ENCODE data around the gene NFKBIE. TPM values are rescaled to one million over a fixed set of nuclear protein-coding genes. Genes with fewer than 3 reads are reported as not detected.

NFKBIE gene
- total and polyA plus RNA-seq, 2 of the 13 experiments (the other 11 are each of a cell fraction or from before 2014, with no cell fraction given), result 6.7 to 14.5 TPM

DNA sequence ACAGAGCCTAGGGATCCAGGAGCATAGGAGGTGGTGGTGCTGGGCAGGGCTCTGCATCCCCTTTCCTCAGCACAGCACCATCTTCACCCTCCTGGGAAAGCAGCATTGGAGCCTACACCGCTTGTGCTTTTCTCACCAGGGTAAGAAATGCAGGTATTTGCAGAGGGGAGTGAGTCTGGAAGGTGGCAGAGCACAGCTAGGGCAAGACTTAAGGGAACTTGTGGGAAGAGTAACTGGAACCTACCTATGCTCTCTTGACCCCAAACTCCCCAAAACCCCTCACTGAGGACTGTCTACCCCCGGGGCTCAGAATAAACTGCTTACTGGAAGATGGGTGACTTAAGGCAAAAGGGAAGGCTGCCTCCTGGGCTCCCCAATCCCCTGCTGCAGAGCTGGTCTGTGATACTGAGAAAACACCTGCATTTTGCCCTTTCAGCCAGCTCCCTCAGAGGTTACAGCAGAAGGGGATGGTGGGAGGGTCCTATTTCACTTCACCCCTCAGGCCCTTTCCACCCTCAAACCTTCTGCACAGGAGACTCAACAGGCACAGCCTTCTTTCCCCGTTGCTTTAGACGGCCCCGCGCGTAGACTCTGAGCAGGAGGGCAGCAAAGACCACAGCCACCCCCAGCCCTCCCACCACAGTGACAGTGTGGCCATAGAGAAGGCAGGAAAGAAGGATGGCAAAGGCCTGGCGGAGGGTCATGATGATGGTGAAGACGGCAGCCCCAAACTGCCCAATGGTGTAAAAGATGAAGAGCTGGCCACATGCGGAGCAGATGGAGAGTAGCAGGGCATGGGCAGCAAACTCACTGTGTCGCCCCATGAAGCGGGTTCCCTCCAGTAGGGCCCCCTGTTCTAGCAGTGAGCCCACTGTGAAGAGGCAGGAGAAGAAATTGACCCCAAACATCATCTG is 10.9 kb downstream of the NFKBIE start (continued):
- TF ChIP-seq, protein P1, sequence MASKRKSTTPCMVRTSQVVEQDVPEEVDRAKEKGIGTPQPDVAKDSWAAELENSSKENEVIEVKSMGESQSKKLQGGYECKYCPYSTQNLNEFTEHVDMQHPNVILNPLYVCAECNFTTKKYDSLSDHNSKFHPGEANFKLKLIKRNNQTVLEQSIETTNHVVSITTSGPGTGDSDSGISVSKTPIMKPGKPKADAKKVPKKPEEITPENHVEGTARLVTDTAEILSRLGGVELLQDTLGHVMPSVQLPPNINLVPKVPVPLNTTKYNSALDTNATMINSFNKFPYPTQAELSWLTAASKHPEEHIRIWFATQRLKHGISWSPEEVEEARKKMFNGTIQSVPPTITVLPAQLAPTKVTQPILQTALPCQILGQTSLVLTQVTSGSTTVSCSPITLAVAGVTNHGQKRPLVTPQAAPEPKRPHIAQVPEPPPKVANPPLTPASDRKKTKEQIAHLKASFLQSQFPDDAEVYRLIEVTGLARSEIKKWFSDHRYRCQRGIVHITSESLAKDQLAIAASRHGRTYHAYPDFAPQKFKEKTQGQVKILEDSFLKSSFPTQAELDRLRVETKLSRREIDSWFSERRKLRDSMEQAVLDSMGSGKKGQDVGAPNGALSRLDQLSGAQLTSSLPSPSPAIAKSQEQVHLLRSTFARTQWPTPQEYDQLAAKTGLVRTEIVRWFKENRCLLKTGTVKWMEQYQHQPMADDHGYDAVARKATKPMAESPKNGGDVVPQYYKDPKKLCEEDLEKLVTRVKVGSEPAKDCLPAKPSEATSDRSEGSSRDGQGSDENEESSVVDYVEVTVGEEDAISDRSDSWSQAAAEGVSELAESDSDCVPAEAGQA (IDR thresholded peaks at IDR 0.05; ENCODE audit: low read depth), result no peak
- TF ChIP-seq, protein P1 (CRISPR knock-in tag; IDR thresholded peaks at IDR 0.05; ENCODE audit: borderline replicate concordance), result no peak
- TF ChIP-seq PHF5A (CRISPR knock-in tag; IDR thresholded peaks at IDR 0.05; ENCODE audit: low read depth, unreplicated experiment), result no peak
- TF ChIP-seq ZNF672 (CRISPR knock-in tag; IDR thresholded peaks at IDR 0.05), result no peak
- no peak for TF ChIP-seq ZNF770 (CRISPR knock-in tag; IDR thresholded peaks at IDR 0.05)
- TF ChIP-seq, protein P2, sequence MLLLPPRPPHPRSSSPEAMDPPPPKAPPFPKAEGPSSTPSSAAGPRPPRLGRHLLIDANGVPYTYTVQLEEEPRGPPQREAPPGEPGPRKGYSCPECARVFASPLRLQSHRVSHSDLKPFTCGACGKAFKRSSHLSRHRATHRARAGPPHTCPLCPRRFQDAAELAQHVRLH (CRISPR knock-in tag; IDR thresholded peaks at IDR 0.05; ENCODE audit: borderline replicate concordance, low read depth), result peak; percentile 34; the same call in 1 of the 2 replicates
- no peak for TF ChIP-seq SMARCC2 (IDR thresholded peaks at IDR 0.05)
- TF ChIP-seq, protein P3, sequence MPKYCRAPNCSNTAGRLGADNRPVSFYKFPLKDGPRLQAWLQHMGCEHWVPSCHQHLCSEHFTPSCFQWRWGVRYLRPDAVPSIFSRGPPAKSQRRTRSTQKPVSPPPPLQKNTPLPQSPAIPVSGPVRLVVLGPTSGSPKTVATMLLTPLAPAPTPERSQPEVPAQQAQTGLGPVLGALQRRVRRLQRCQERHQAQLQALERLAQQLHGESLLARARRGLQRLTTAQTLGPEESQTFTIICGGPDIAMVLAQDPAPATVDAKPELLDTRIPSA (CRISPR knock-in tag; IDR thresholded peaks at IDR 0.05; ENCODE audit: borderline replicate concordance), result no peak
- TF ChIP-seq, protein P4, sequence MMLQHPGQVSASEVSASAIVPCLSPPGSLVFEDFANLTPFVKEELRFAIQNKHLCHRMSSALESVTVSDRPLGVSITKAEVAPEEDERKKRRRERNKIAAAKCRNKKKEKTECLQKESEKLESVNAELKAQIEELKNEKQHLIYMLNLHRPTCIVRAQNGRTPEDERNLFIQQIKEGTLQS (CRISPR knock-in tag; IDR thresholded peaks at IDR 0.05), result peak; percentile 9; the same call in 1 of the 2 replicates
- no peak for TF ChIP-seq SNAI1 (CRISPR knock-in tag; IDR thresholded peaks at IDR 0.05; ENCODE audit: borderline replicate concordance)
- no peak for TF ChIP-seq ZNF674 (CRISPR knock-in tag; IDR thresholded peaks at IDR 0.05; ENCODE audit: low read depth)
- TF ChIP-seq JARID2 (CRISPR knock-in tag; IDR thresholded peaks at IDR 0.05; ENCODE audit: insufficient replicate concordance), result peak; percentile 15
- no peak; the same call in 1 of the 2 replicates for TF ChIP-seq JUNB (CRISPR knock-in tag; IDR thresholded peaks at IDR 0.05; ENCODE audit: borderline replicate concordance)
- 0 out of 2 replicates have a peak, but pooled peaks have one; percentile 62 for TF ChIP-seq ZNF383 (CRISPR knock-in tag; IDR thresholded peaks at IDR 0.05; ENCODE audit: borderline replicate concordance)
- 0 out of 2 replicates have a peak, but pooled peaks have one; percentile 21 for TF ChIP-seq ZNF251 (CRISPR knock-in tag; IDR thresholded peaks at IDR 0.05)
- TF ChIP-seq HNRNPK (IDR thresholded peaks at IDR 0.05; ENCODE audit: low read depth, low read length, poor library complexity, severe bottlenecking), result no peak
- no peak for TF ChIP-seq ATF7 (IDR thresholded peaks at IDR 0.05)
- no peak for TF ChIP-seq ATF7 (CRISPR knock-in tag; IDR thresholded peaks at IDR 0.05)
- TF ChIP-seq ZFP36L2 (CRISPR knock-in tag; IDR thresholded peaks at IDR 0.05), result no peak

All from HepG2 (cell line).